Fibroblast of villous mesenchyme (primary cell): ENCODE results near the gene BNC2. TPM values are rescaled to one million over a fixed set of nuclear protein-coding genes. Genes with fewer than 3 reads are reported as not detected.

Experiments used
- DNase-seq: peaks from one replicate; pipeline ENCODE4 v3.0.0-alpha.2; 2010; ENCODE audit warnings: low read depth
- H3K4me3 ChIP-seq: 2 replicates; pipeline ENCODE4 v1.5.1; 2011; ENCODE audit warnings: low read depth, mild to moderate bottlenecking, low read length
- total RNA-seq: library from RNA; depleted of rRNA; stranded (reverse); fragments of >200 nt; gene quantifications from 2 replicates; pipeline ENCODE4 v1.2.3, GENCODE V29; 2012
- TF ChIP-seq, protein P1 (sequence below): IDR thresholded peaks from 2 replicates; pipeline ENCODE4 v1.5.1; 2012; ENCODE audit warnings: low read depth, mild to moderate bottlenecking, low read length; ENCODE audit not compliant: insufficient read depth

Gene BNC2
- total RNA-seq, 1 donor: 33.7 TPM

GRCh38 chr9:16701347-16701746, 169.1 kb downstream of the BNC2 start:
- TF ChIP-seq, protein P1, sequence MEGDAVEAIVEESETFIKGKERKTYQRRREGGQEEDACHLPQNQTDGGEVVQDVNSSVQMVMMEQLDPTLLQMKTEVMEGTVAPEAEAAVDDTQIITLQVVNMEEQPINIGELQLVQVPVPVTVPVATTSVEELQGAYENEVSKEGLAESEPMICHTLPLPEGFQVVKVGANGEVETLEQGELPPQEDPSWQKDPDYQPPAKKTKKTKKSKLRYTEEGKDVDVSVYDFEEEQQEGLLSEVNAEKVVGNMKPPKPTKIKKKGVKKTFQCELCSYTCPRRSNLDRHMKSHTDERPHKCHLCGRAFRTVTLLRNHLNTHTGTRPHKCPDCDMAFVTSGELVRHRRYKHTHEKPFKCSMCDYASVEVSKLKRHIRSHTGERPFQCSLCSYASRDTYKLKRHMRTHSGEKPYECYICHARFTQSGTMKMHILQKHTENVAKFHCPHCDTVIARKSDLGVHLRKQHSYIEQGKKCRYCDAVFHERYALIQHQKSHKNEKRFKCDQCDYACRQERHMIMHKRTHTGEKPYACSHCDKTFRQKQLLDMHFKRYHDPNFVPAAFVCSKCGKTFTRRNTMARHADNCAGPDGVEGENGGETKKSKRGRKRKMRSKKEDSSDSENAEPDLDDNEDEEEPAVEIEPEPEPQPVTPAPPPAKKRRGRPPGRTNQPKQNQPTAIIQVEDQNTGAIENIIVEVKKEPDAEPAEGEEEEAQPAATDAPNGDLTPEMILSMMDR: no peak
- H3K4me3 ChIP-seq: no peak overlapping the region
- DNase-seq: no peak

DNA sequence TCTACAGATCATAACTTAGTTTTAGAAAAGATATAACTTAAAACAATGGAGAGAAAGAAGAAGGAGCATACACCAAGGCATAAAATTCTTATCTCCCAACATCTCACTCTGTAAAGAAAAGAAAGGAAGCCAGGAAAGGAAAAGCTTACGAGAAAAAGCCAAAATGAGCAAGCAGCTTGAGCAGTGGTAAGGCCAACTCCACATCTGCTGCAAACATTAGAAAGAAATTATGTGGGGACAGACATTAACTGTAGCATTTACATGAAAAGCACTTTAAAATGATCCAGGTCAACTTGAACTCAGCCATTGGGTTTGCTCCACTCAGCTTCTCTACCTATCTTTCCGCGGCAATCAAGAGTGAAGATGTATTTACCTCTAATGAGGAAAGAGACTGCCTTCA, 176.9 kb downstream of the BNC2 start:
- TF ChIP-seq, protein P1: no peak
- no peak for DNase-seq

DNA sequence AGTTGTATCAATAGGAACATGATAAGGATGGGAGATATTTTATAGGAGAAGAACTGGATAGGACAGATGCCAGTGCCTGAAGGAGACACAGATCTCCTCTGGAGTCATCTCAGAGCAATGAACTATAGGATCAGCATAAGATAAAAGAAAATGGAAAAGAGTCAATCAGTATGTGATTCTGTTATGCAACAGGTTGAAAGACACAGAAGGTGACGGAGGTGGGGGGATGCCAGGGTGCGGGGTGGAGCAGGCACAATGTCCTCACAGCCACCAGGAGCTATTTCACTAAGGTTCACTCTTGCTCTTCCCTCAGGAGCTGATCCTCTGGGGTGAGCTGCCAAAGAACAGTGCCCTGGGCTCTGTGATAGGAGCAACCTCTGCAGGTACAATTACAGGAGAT, 179.8 kb downstream of the BNC2 start:
- DNase-seq: no peak
- TF ChIP-seq, protein P1: no peak
- H3K4me3 ChIP-seq: no peak overlapping the region

More for the DNA sequence above, 176.9 kb downstream of the BNC2 start:
- H3K4me3 ChIP-seq: no peak overlapping the region

- no peak for DNase-seq
- TF ChIP-seq, protein P1: no peak
- H3K4me3 ChIP-seq: no peak overlapping the region
These were observed 180.3 kb downstream of the BNC2 start for GRCh38 chr9:16690205-16690604.

DNA sequence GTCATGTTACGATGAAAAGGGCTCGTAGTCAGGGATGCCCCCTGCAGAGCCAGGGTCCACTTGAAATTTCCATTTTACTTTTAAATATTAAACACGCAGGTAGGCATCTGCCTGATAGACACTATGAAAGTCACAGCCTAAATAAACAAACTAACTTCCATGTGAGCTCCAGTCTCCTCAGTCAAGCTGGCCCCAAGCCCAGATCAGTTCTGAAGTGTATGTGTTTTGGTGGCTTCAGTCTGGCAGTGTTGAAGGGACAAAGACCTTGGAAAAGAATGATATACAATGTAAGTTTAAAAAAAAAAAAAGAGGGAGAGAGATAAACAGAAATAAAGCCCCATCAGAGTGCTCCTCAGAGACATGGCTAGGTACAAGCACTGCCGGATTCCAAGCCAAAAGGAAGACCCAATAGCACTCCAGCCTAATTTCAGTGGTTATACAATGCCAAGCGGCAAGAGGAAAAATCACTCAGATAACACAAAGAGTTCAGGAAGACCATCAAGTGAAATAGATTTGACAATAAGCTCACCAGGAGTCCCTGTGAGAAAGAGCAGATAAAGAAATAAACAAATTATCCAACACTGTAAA, 181.0 kb downstream of the BNC2 start:
- H3K4me3 ChIP-seq: no peak overlapping the region
- TF ChIP-seq, protein P1: no peak
- no peak for DNase-seq

DNA sequence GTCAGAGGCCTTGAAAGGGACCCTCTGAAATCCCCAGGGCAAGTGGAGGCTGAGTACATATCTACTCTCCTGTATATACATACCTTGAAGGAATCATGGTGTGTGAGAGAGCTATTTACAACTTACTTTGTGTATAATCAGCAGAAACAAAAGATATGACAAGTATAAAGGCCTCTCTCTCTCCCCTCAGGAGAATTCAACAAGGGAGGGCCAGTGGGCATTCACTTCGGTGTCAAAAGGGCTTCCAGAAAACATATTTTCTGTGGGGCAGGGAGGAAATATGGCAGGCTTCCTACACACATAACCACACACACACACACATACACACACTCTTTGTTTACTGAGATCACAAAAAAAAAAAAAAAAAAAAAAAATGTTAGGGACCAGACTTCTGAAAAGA, 181.7 kb downstream of the BNC2 start:
- H3K4me3 ChIP-seq: no peak overlapping the region
- TF ChIP-seq, protein P1: no peak
- DNase-seq: no peak
